Activated naive CD8-positive, alpha-beta T cell treated with anti-CD3 and anti-CD28 coated beads for 36 hours (primary cell): Measurements from ENCODE around the gene ANG. TPM values are rescaled to one million over a fixed set of nuclear protein-coding genes. Genes with fewer than 3 reads are reported as not detected.
"Not testable (repeated sequence)": the region's sequence is repeated elsewhere in the genome, so short reads cannot be mapped to it uniquely, and the experiment has no call there.

Source experiments
- DNase-seq: peaks from one replicate; pipeline ENCODE4 v3.0.0; 2021
- H3K27ac Mint-ChIP-seq: one replicate; pipeline ENCODE4 v1.8.0; 2022; ENCODE audit warnings: mild to moderate bottlenecking, moderate library complexity, mixed read lengths
- H3K27me3 Mint-ChIP-seq: one replicate; pipeline ENCODE4 v1.8.0; 2022; ENCODE audit warnings: mild to moderate bottlenecking, mixed read lengths
- H3K36me3 Mint-ChIP-seq: one replicate; pipeline ENCODE4 v1.8.0; 2021; ENCODE audit warnings: mild to moderate bottlenecking, mixed read lengths
- H3K4me1 Mint-ChIP-seq: one replicate; pipeline ENCODE4 v1.8.0; 2021; ENCODE audit warnings: mixed read lengths
- H3K4me3 Mint-ChIP-seq: one replicate; pipeline ENCODE4 v1.8.0; 2022; ENCODE audit warnings: mild to moderate bottlenecking, moderate library complexity, mixed read lengths
- H3K9me3 Mint-ChIP-seq: one replicate; pipeline ENCODE4 v1.8.0; 2022; ENCODE audit warnings: mixed read lengths
- total RNA-seq, 2 experiments: library from RNA; stranded (reverse); gene quantifications; one replicate each; pipeline ENCODE4 v1.2.3, GENCODE V29; 2021

ANG gene
- 1 to 10 TPM; 1.1 to 1.3 TPM for total RNA-seq

GRCh38 chr14:20688167-20688839 is at the start of gene ANG:
TSS of gene ANG (plus strand) at chr14:20688764. CDS start at chr14:20693565, 4,801 bp downstream.
- no peak for DNase-seq
- no peaks in the 10 kb centered on the region for H3K36me3 Mint-ChIP-seq
- H3K9me3 Mint-ChIP-seq: no peaks in the 10 kb centered on the region
- H3K4me3 Mint-ChIP-seq: no peak within 1 kb of the TSS
- H3K27me3 Mint-ChIP-seq: no peaks in the 10 kb centered on the region
- peaks cover 14% of the 10 kb centered on the region for H3K4me1 Mint-ChIP-seq
- no peak within 1 kb of the TSS for H3K27ac Mint-ChIP-seq

DNA sequence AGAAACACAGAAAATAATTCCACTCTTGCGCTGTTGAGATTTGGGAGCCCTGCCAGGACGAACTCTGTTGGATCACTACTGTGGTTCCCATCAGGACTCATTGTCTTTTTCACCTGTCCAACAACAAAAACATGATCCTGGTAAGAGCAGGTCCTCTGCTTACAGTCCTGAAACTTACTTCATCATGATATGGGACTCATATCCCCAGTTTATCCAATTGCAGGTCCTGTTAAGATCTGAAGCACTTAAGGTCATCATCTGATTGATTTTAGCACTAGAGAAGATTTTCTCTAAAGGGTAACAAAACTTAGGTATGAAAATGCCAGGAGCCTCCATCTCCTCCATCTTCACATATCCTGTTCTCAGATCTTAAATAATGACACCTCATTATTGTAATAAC is 47.0 kb upstream of the ANG start, which contains the start of gene OR6S1:
OR6S1 (minus strand) TSS at position 101 of the 400 bp plus-strand sequence; CDS start at position 101, 0 bp downstream.
- no peak for DNase-seq
- H3K27me3 Mint-ChIP-seq: peaks cover 34% of the 10 kb centered on the region

GRCh38 chr14:20642182-20642581 is 46.4 kb upstream of the ANG start:
- Mint-ChIP-seq H3K27me3 (peaks cover 30% of the 10 kb centered on the region), H3K9me3 (no peaks in the 10 kb centered on the region), H3K4me1 (no peaks in the 10 kb centered on the region), H3K27ac (no peak overlapping the region), H3K36me3 (no peaks in the 10 kb centered on the region), H3K4me3 (no peak overlapping the region)
- no peak for DNase-seq

More for the DNA sequence above, 47.0 kb upstream of the ANG start, which contains the start of gene OR6S1:
- H3K36me3 Mint-ChIP-seq: no peaks in the 10 kb centered on the region
- H3K4me1 Mint-ChIP-seq: no peaks in the 10 kb centered on the region
- H3K27ac Mint-ChIP-seq: no peak within 1 kb of the TSS
- no peak within 1 kb of the TSS for H3K4me3 Mint-ChIP-seq
- H3K9me3 Mint-ChIP-seq: no peaks in the 10 kb centered on the region

GRCh38 chr14:20642755-20643154 is 45.8 kb upstream of the ANG start:
- H3K4me1 Mint-ChIP-seq, H3K27ac Mint-ChIP-seq, H3K36me3 Mint-ChIP-seq, DNase-seq, H3K9me3 Mint-ChIP-seq, H3K4me3 Mint-ChIP-seq: not testable (repeated sequence)
- H3K27me3 Mint-ChIP-seq: peaks cover 32% of the 10 kb centered on the region

DNA sequence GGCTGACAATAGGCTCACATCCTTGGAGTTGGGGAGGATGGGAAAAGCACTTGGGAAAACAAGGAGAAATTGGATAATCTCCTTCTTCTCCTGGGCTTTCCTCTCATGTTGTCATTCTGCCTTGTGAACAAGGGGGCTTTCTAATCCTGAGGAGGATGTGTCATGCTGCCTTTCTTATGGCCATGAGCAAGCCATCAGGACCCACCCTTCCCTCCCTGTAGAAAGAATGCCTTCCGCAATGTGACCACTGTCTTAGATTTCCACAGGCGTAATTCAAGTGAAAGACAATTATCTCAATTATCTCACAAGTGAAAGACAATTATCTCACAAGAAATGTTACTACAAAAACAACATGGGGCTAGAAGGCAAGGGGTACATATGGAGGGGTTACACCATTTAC is 44.0 kb upstream of the ANG start:
- Mint-ChIP-seq H3K4me3 (no peak overlapping the region), H3K27ac (no peak overlapping the region), H3K9me3 (no peaks in the 10 kb centered on the region), H3K27me3 (peaks cover 39% of the 10 kb centered on the region), H3K36me3 (no peaks in the 10 kb centered on the region), H3K4me1 (no peaks in the 10 kb centered on the region)
- DNase-seq: no peak

DNA sequence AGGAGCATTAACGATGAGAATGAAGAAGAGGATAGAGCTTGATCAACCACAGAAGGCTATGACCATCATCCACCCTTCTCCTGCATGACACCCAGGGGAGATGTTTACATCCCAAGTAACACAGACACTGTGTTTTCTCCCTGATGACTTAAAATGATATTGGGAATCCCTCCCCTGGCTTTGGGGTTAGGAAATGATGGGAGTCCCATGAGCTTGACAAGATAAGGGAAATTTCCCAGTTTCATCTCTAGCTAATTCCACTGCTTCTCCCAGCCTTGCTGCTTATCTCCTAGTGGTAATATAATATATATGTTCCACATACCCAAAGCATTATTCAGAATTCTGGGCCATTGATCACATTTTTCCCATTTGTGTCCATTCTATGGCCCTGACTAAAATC is 43.1 kb upstream of the ANG start:
- no peak for DNase-seq
- Mint-ChIP-seq H3K27me3 (peaks cover 42% of the 10 kb centered on the region), H3K27ac (no peak overlapping the region), H3K4me3 (no peak overlapping the region), H3K36me3 (no peaks in the 10 kb centered on the region), H3K9me3 (no peaks in the 10 kb centered on the region), H3K4me1 (no peaks in the 10 kb centered on the region)

DNA sequence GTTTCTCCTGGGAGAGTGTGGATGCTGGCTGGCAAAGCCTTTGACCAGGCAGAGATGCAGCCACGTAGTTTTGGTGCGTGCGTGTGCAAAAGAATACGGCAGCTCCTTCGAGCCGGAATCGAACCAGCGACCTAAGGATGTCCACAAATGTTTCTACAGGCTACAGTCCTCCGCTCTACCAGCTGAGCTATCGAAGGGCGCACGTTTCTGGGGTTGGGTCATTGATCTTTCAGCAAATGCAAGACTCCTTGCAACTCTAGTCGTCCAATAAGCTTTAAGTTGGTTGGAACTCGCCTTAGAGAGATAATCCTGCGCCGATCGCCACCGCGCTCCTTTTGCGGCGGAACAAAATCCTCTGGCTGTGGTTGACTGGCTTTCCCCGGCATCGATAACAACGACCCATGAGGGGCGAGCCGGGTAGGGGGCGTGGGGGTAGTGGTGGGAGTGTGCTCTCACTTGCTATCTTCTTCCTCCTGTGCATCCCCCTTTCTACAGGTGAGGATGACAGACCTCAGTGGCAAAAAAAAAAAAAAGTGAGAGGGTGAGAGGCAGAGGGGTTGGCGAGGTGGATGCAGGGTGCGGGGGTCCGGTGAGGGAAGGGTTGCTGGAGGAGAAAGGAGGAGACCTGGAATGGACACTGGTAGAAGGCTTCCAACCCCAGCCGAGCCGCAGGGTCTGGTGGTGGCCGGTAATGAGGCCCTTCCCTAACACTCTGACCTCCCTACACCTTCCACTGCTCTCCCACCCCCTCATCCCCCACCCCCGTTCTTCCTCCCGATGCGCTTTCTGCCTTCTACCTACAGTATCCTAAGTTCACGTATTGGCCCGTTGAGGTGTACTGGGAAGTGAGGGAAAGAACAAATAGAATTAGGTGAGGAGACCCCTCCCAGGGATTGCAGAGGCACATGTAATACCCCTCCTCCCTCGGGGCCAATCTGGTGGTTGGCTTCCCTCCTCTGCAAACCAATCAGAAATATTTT is 35.3 kb upstream of the ANG start:
- H3K27me3 Mint-ChIP-seq: peaks cover 74% of the 10 kb centered on the region
- DNase-seq: peak; percentile 67
- H3K27ac Mint-ChIP-seq: peak overlapping the region; percentile 16
- no peaks in the 10 kb centered on the region for H3K9me3 Mint-ChIP-seq
- peaks cover 15% of the 10 kb centered on the region for H3K4me1 Mint-ChIP-seq
- H3K36me3 Mint-ChIP-seq: no peaks in the 10 kb centered on the region
- peak overlapping the region; percentile 55 for H3K4me3 Mint-ChIP-seq

DNA sequence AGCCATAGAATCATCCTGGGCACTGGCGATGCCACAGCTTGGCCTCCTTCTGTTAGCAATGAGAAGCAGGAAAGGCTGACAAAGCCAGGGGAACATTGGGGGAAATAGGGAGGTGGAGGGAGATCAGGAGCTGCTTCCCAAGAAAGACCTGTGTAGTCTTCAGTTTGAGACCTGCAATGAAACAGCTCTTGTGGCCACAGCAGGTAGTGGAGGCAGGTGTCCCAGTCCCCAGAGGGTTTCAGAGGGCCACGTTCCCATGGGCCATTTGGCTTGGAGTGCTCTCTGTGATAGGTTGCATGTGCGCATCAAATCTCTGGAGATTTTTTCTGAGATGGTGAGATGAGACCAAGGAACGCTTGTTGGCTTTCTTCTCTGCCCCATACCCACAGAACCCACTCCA is 32.7 kb upstream of the ANG start:
- Mint-ChIP-seq H3K4me3 (no peak overlapping the region), H3K27ac (no peak overlapping the region), H3K9me3 (no peaks in the 10 kb centered on the region), H3K36me3 (no peaks in the 10 kb centered on the region), H3K27me3 (peaks cover 85% of the 10 kb centered on the region), H3K4me1 (peaks cover 15% of the 10 kb centered on the region)
- DNase-seq: no peak

DNA sequence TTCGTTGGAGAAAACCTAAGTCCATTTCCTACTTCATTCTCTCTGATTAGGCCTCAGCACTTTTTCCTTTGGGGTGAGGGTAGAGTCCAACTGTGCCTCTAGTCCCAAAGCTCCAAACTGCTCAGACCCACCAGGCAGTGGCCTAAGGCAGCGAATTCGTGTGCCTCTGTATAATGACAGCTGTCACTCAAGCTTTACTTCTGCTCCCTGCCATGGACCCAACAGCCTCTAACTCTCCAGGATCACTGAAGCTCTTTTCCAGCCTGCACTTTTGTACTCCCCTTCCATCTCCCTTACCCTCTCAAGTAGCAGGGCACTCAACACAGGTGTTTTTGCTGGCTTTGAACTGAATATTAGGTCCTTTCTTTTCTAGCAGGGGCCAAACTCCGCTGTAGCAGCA is 32.3 kb upstream of the ANG start:
- Mint-ChIP-seq H3K9me3 (no peaks in the 10 kb centered on the region), H3K36me3 (no peaks in the 10 kb centered on the region), H3K27ac (no peak overlapping the region), H3K27me3 (peaks cover 82% of the 10 kb centered on the region), H3K4me1 (peaks cover 15% of the 10 kb centered on the region), H3K4me3 (no peak overlapping the region)
- no peak for DNase-seq

DNA sequence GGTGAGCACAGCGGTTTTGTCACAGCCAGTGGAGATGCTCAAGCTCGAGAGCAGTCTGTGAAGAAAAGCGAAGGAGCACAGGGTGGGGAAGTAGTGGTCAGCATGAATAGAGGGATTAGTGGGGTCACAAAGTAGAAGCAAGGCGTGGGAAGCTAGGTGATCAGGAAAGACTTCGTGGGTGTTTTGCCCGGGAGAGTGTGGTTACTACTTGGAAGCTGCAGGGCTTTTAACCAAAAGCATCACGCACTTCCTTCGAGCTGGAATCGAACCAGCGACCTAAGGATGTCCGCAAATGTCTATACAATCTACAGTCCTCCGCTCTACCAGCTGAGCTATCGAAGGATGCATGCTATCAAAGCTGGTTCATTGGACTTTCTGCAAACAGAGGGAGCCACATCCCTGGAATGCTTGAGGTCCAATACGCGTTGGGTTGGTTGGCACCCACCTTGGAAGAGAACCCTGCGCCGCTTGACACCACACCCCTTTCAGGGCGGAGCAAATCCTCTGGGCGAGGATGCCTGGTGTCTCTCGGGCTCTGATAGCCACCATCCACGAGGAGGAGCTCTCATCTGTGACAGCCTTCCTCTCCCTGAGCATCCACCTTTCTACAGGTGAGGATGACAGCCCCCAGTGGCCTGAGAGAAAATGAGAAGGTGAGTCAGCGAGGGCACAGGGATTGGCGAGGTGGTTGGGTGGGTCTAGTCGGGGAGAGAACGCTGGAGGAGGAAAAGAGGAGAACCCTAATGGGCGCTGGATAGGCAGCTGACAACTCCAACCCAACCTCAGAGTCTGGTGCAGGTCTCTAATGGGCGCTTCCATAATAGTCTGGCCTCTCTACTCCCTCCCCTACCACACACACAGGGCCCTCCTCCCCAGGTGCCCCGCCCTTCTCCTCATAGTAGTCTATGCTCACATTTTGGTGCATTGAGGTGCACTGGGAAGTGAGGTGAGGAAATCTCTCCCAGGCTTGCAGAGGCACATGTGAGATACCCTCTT is 31.1 kb upstream of the ANG start:
- DNase-seq: peak; percentile 37

GRCh38 chr14:20658246-20658645 is 30.3 kb upstream of the ANG start:
- DNase-seq: no peak
- no peak overlapping the region for H3K27ac Mint-ChIP-seq
- no peaks in the 10 kb centered on the region for H3K36me3 Mint-ChIP-seq
- no peak overlapping the region for H3K4me3 Mint-ChIP-seq
- no peaks in the 10 kb centered on the region for H3K9me3 Mint-ChIP-seq
- peaks cover 15% of the 10 kb centered on the region for H3K4me1 Mint-ChIP-seq
- H3K27me3 Mint-ChIP-seq: peaks cover 80% of the 10 kb centered on the region

More for the DNA sequence above, 31.1 kb upstream of the ANG start:
- Mint-ChIP-seq H3K27me3 (peaks cover 80% of the 10 kb centered on the region), H3K4me1 (peaks cover 15% of the 10 kb centered on the region), H3K27ac (no peak overlapping the region), H3K9me3 (no peaks in the 10 kb centered on the region), H3K36me3 (no peaks in the 10 kb centered on the region), H3K4me3 (no peak overlapping the region)

DNA sequence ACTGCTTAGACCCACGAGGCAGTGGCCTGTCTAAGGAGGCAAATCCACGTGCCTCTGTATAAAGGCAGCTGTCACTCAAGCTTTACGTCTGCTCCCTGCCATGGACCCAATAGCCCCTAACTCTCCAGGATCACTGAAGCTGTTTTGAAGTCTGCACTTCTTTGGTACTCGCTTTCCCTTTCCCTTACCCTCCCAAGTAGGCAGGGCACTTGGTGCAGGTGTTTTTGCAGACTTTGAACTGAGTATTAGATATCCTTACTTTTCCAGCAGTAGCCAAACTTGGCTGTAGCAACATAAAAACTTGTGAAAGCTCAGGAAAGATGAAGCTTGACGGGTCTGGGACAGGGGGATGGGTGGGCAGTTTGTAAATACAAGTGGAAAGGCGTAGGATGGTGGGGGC is 29.2 kb upstream of the ANG start:
- Mint-ChIP-seq H3K9me3 (no peaks in the 10 kb centered on the region), H3K27me3 (peaks cover 78% of the 10 kb centered on the region), H3K4me1 (peaks cover 15% of the 10 kb centered on the region), H3K4me3 (no peak overlapping the region), H3K36me3 (no peaks in the 10 kb centered on the region), H3K27ac (no peak overlapping the region)
- DNase-seq: no peak

DNA sequence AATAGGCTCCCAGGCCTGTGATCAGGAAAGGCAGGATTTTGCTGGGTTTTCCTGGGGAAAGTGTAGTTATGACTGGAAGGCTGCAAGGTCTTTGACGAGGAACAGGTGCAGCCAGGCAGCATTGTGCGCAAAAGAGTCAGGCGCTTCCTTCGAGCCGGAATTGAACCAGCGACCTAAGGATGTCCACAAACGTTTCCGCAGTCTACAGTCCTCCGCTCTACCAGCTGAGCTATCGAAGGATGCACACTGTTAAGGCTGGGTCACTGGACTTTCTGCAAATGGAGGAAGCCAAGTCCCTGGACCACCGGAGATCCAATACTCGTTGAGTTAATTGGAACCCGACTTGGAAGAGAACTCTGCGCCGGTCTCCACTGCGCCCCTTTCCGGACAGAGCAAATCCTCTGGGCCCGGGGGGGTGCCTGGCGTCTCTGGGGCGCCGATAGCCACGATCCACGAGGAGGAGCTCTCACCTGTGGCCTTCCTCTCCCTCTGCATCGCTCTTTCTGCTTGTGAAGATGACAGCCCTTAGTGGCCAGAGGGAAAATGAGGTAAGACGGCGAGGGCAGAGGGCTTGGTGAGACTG is 28.7 kb upstream of the ANG start:
- Mint-ChIP-seq H3K4me1 (peaks cover 14% of the 10 kb centered on the region), H3K36me3 (no peaks in the 10 kb centered on the region), H3K27me3 (peaks cover 78% of the 10 kb centered on the region)

DNA sequence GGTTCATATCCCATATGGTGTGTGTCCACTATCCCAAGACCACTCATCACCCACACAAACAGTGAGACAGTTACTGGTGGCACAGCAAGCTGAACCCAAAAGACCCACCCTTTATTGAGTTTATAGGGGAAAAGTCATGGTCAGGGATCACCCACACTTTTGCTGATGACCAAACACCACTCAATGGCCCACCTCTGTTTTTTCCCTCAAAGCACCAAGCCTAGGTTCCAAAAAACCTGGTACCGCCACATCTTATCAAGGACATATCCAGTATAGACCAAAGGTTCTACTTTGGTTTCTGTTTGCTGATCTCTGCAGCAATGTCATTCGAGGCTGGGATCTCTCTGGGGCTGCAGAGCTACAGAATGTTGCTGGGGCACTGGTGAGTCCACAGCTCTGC is 27.4 kb upstream of the ANG start:
- peaks cover 14% of the 10 kb centered on the region for H3K4me1 Mint-ChIP-seq
- H3K4me3 Mint-ChIP-seq: no peak overlapping the region
- DNase-seq: no peak
- H3K27me3 Mint-ChIP-seq: peaks cover 70% of the 10 kb centered on the region
- no peak overlapping the region for H3K27ac Mint-ChIP-seq
- H3K36me3 Mint-ChIP-seq: no peaks in the 10 kb centered on the region
- no peaks in the 10 kb centered on the region for H3K9me3 Mint-ChIP-seq

More for the DNA sequence above, 28.7 kb upstream of the ANG start:
- H3K9me3 Mint-ChIP-seq: no peaks in the 10 kb centered on the region
- H3K27ac Mint-ChIP-seq: no peak overlapping the region
- no peak for DNase-seq
- no peak overlapping the region for H3K4me3 Mint-ChIP-seq
